ENCODE data around the gene NMUR1. TPM values are rescaled to one million over a fixed set of nuclear protein-coding genes. Genes with fewer than 3 reads are reported as not detected.
"Not testable (repeated sequence)": the region's sequence is repeated elsewhere in the genome, so short reads cannot be mapped to it uniquely, and the experiment has no call there.

The NMUR1 gene
- total and polyA plus RNA-seq, 9 donors = 0.10 to 0.56 (median 0.31) TPM; not detected in 4

- H3K9me3 ChIP-seq = no peaks in the 10 kb centered on the region
- no peaks in the 10 kb centered on the region for H3K27me3 ChIP-seq
- no peaks in the 10 kb centered on the region for H3K36me3 ChIP-seq
- no peak for DNase-seq
- no peak overlapping the region for H3K27ac ChIP-seq
- no peaks in the 10 kb centered on the region for H3K4me1 ChIP-seq (ENCODE audit: insufficient read depth)
- no peak overlapping the region for H3K4me3 ChIP-seq
- intact Hi-C loops (cut with DNase I) = no loop called here
- TF ChIP-seq POLR2A (IDR thresholded peaks at IDR 0.05) = no peak
- TF ChIP-seq EP300 (IDR thresholded peaks at IDR 0.05) = no peak
- WGBS, 3 donors = 82 to 94% (median 93%) methylated on average over 10 of the region's 10 CpGs
These were observed 45.5 kb upstream of the NMUR1 start for GRCh38 chr2:231575612-231576256.

GRCh38 chr2:231573698-231574421, 43.6 kb upstream of the NMUR1 start:
- Histone ChIP-seq H3K9me3 (no peaks in the 10 kb centered on the region), H3K4me1 (ENCODE audit: insufficient read depth) (no peaks in the 10 kb centered on the region), H3K36me3 (no peaks in the 10 kb centered on the region), H3K27me3 (no peaks in the 10 kb centered on the region), H3K4me3 (no peak overlapping the region), H3K27ac (no peak overlapping the region)
- intact Hi-C loops (cut with DNase I) = no loop called here
- DNase-seq = no peak
- no peak for TF ChIP-seq EP300 (IDR thresholded peaks at IDR 0.05)
- TF ChIP-seq CTCF (IDR thresholded peaks at IDR 0.05) = no peak
- TF ChIP-seq POLR2A (IDR thresholded peaks at IDR 0.05) = no peak
- WGBS, 3 donors = 81 to 86% (median 86%) methylated on average over 15 of the region's 15 CpGs

- Histone ChIP-seq H3K4me3 (no peak overlapping the region), H3K9me3 (no peaks in the 10 kb centered on the region), H3K36me3 (no peaks in the 10 kb centered on the region), H3K27me3 (no peaks in the 10 kb centered on the region), H3K27ac (no peak overlapping the region), H3K4me1 (ENCODE audit: insufficient read depth) (no peaks in the 10 kb centered on the region)
- intact Hi-C loops (cut with DNase I) = no loop called here
- DNase-seq = no peak
- WGBS, 3 donors = 43 to 69% (median 64%) methylated on average over 4 of the region's 4 CpGs
- TF ChIP-seq CTCF (IDR thresholded peaks at IDR 0.05) (no peak), POLR2A (IDR thresholded peaks at IDR 0.05) (no peak), EP300 (IDR thresholded peaks at IDR 0.05) (no peak)
These were observed 42.9 kb upstream of the NMUR1 start for GRCh38 chr2:231573096-231573495.

GRCh38 chr2:231571661-231572191, 41.5 kb upstream of the NMUR1 start:
- no peak for DNase-seq
- Histone ChIP-seq H3K27ac (no peak overlapping the region), H3K9me3 (no peaks in the 10 kb centered on the region), H3K4me1 (ENCODE audit: insufficient read depth) (no peaks in the 10 kb centered on the region), H3K4me3 (no peak overlapping the region), H3K36me3 (no peaks in the 10 kb centered on the region), H3K27me3 (no peaks in the 10 kb centered on the region)
- intact Hi-C loops (cut with DNase I) = no loop called here
- TF ChIP-seq POLR2A (IDR thresholded peaks at IDR 0.05) = no peak
- WGBS, 3 donors = 83 to 87% (median 84%) methylated on average over 4 of the region's 4 CpGs

GRCh38 chr2:231570915-231571314, 40.7 kb upstream of the NMUR1 start:
- H3K27ac ChIP-seq; H3K9me3 ChIP-seq; H3K4me3 ChIP-seq; H3K4me1 ChIP-seq (ENCODE audit: insufficient read depth); DNase-seq; intact Hi-C loops (cut with DNase I); H3K36me3 ChIP-seq; H3K27me3 ChIP-seq: not testable (repeated sequence)
- WGBS, 3 donors = 89 to 94% (median 93%) methylated on average over 5 of the region's 5 CpGs
